ENCODE measurements around the gene PAXIP1.

PAXIP1 gene

GRCh38 chr7:154987571-154987970 lies 15.4 kb downstream of the PAXIP1 start:
- no peak for TF ChIP-seq TEAD4 (IDR thresholded peaks at IDR 0.05)

DNA sequence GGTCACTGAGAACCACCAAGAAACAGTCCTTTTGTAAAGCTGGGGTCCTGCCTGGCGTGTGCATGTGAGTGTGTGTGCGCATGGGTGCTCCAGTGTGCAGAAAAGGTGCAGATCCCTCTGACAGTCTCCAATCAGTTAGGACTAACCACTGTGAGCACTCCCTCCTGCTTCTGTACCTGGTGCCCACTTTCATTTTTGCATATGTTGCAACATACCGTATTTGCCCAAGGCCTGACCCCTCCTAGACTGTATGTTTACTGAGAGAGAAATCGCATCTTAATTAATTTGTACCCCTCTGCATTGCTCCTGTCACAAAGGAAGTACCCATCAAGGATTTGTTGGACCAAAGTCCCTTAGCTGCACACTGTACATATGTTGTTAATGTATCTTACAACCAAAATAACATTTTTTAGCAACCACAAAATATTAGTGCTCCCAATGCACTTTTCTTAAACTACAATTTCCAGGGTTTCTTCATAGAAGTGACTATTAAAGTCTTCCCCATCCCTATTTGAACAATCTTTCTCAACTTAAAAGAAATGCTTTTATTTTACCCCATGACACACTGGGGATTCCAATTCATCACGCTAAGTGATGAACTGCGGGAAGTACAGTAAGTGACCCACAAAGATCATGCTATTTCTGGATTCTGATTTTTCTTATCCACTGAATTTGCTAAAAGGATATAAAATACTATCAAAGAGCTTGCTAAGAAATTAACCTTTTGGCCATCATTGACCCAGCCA lies 16.6 kb downstream of the PAXIP1 start:
- TF ChIP-seq NFIC (IDR thresholded peaks at IDR 0.05) (no peak), FOXM1 (IDR thresholded peaks at IDR 0.05; ENCODE audit: borderline replicate concordance, low read depth) (no peak), YY1 (IDR thresholded peaks at IDR 0.05; ENCODE audit: low read depth) (no peak), USF1 (IDR thresholded peaks at IDR 0.05) (no peak), ZBTB7A (IDR thresholded peaks at IDR 0.05; ENCODE audit: low read depth) (no peak), CREB1 (IDR thresholded peaks at IDR 0.05; ENCODE audit: low read depth) (no peak), EP300 (IDR thresholded peaks at IDR 0.05; ENCODE audit: borderline replicate concordance) (no peak), EGR1 (IDR thresholded peaks at IDR 0.05) (no peak), CEBPB (IDR thresholded peaks at IDR 0.05) (no peak), RAD21 (IDR thresholded peaks at IDR 0.05; ENCODE audit: low read depth) (no peak), TEAD4 (IDR thresholded peaks at IDR 0.05) (no peak), TAF1 (IDR thresholded peaks at IDR 0.05; ENCODE audit: low read depth) (no peak), REST (IDR thresholded peaks at IDR 0.05; ENCODE audit: low read depth) (no peak)
- TF ChIP-seq, protein P1, sequence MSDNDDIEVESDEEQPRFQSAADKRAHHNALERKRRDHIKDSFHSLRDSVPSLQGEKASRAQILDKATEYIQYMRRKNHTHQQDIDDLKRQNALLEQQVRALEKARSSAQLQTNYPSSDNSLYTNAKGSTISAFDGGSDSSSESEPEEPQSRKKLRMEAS (IDR thresholded peaks at IDR 0.05): no peak

- TF ChIP-seq USF1 (IDR thresholded peaks at IDR 0.05) (no peak), EGR1 (IDR thresholded peaks at IDR 0.05) (no peak), YY1 (IDR thresholded peaks at IDR 0.05; ENCODE audit: low read depth) (no peak), CEBPB (IDR thresholded peaks at IDR 0.05) (no peak), CREB1 (IDR thresholded peaks at IDR 0.05; ENCODE audit: low read depth) (no peak), REST (IDR thresholded peaks at IDR 0.05; ENCODE audit: low read depth) (no peak), FOXM1 (IDR thresholded peaks at IDR 0.05; ENCODE audit: borderline replicate concordance, low read depth) (no peak), NFIC (IDR thresholded peaks at IDR 0.05) (no peak), EP300 (IDR thresholded peaks at IDR 0.05; ENCODE audit: borderline replicate concordance) (no peak), ZBTB7A (IDR thresholded peaks at IDR 0.05; ENCODE audit: low read depth) (no peak)
- TF ChIP-seq, protein P1 (IDR thresholded peaks at IDR 0.05): no peak
Observed at GRCh38 chr7:154985230-154985629, 17.7 kb downstream of the PAXIP1 start.

GRCh38 chr7:154984601-154985188 lies 18.2 kb downstream of the PAXIP1 start:
- no peak for TF ChIP-seq REST (IDR thresholded peaks at IDR 0.05; ENCODE audit: low read depth)
- TF ChIP-seq TCF12 (IDR thresholded peaks at IDR 0.05; ENCODE audit: low read depth): no peak
- no peak for TF ChIP-seq YY1 (IDR thresholded peaks at IDR 0.05; ENCODE audit: low read depth)
- TF ChIP-seq TAF1 (IDR thresholded peaks at IDR 0.05; ENCODE audit: low read depth): no peak
- no peak for TF ChIP-seq NFIC (IDR thresholded peaks at IDR 0.05)
- TF ChIP-seq CREB1 (IDR thresholded peaks at IDR 0.05; ENCODE audit: low read depth): no peak
- no peak for TF ChIP-seq TEAD4 (IDR thresholded peaks at IDR 0.05)
- TF ChIP-seq USF1 (IDR thresholded peaks at IDR 0.05): no peak
- no peak for TF ChIP-seq FOXM1 (IDR thresholded peaks at IDR 0.05; ENCODE audit: borderline replicate concordance, low read depth)
- TF ChIP-seq EP300 (IDR thresholded peaks at IDR 0.05; ENCODE audit: borderline replicate concordance): no peak
- no peak for TF ChIP-seq EGR1 (IDR thresholded peaks at IDR 0.05)
- TF ChIP-seq ZBTB7A (IDR thresholded peaks at IDR 0.05; ENCODE audit: low read depth): no peak
- TF ChIP-seq RAD21 (IDR thresholded peaks at IDR 0.05; ENCODE audit: low read depth): no peak
- TF ChIP-seq, protein P1 (IDR thresholded peaks at IDR 0.05): no peak
- no peak for TF ChIP-seq CEBPB (IDR thresholded peaks at IDR 0.05)
